HEK293 (cell line): ENCODE measurements around the gene KIRREL3.

Source experiments
- CTCF ChIA-PET: fragments of 350-600 bp; formaldehyde crosslinking; extraction: SDS; loops from one replicate; lab custom pipeline; 2021; ENCODE audit warnings: antibody characterized with exemption; lab: Yijun Ruan, JAX
- POLR2A ChIA-PET: fragments of 300-600 bp; formaldehyde crosslinking; extraction: SDS; loops from one replicate; lab custom pipeline; 2020; ENCODE audit warnings: antibody characterized with exemption, inconsistent platforms; lab: Yijun Ruan, JAX
- H3K27ac ChIP-seq: fragments of 200-500 bp; sonication (Bioruptor generic); 2 replicates; pipeline ENCODE4 v1.5.1; 2014; ENCODE audit warnings: low read depth, low read length, control low read depth, inconsistent platforms; ENCODE audit errors: extremely low read depth
- H3K36me3 ChIP-seq, 2 experiments: fragments of 200-500 bp in 1 of 2; sonication (Bioruptor generic) in 1 of 2; 1 replicate in 1 of 2; 2 replicates in 1 of 2; pipeline ENCODE4 v1.5.1; 2014 to 2017; ENCODE audit warnings: inconsistent platforms in 2 of 2, low read length in 2 of 2; ENCODE audit not compliant: control insufficient read depth in 2 of 2, insufficient read depth in 1 of 2
- H3K4me1 ChIP-seq: fragments of 200-500 bp; sonication (Bioruptor generic); 2 replicates; pipeline ENCODE4 v1.5.1; 2014; ENCODE audit warnings: mild to moderate bottlenecking, low read length, inconsistent platforms; ENCODE audit not compliant: control insufficient read depth, insufficient read depth
- H3K4me3 ChIP-seq: 2 replicates; pipeline ENCODE4 v1.5.1; 2011; ENCODE audit warnings: low read depth, mild to moderate bottlenecking, control low read depth, low read length, moderate library complexity
- H3K9me3 ChIP-seq: fragments of 200-500 bp; sonication (Bioruptor generic); 2 replicates; pipeline ENCODE4 v1.5.1; 2014; ENCODE audit warnings: low read depth, low read length, inconsistent platforms; ENCODE audit not compliant: control insufficient read depth, insufficient read depth
- FEZF1 ChIP-seq: fragments of 450-650 bp; formaldehyde crosslinking; IDR thresholded peaks from 2 replicates; pipeline ENCODE4 v1.5.1; 2016; ENCODE audit warnings: missing biosample characterization, missing genetic modification characterization
- HOXD13 ChIP-seq: sonication (generic); formaldehyde crosslinking; IDR thresholded peaks from 2 replicates; pipeline ENCODE4 v1.8.0; 2022; ENCODE audit warnings: missing genetic modification reagents, borderline replicate concordance
- KLF1 ChIP-seq: fragments of 450-650 bp; formaldehyde crosslinking; IDR thresholded peaks from 2 replicates; pipeline ENCODE4 v1.5.1; 2016; ENCODE audit warnings: missing biosample characterization, missing genetic modification characterization
- ZBTB8A ChIP-seq: fragments of 450-650 bp; formaldehyde crosslinking; IDR thresholded peaks from 2 replicates; pipeline ENCODE4 v1.5.1; 2016; ENCODE audit warnings: missing biosample characterization, missing genetic modification characterization
- ZIC2 ChIP-seq: fragments of 450-650 bp; formaldehyde crosslinking; IDR thresholded peaks from 2 replicates; pipeline ENCODE4 v1.5.1; 2016; ENCODE audit warnings: missing biosample characterization, missing genetic modification characterization
- ZNF175 ChIP-seq: fragments of 450-650 bp; formaldehyde crosslinking; IDR thresholded peaks from 2 replicates; pipeline ENCODE4 v1.5.1; 2016; ENCODE audit warnings: missing biosample characterization, missing genetic modification characterization
- ZNF324 ChIP-seq: fragments of 450-650 bp; formaldehyde crosslinking; IDR thresholded peaks from 2 replicates; pipeline ENCODE4 v1.5.1; 2016; ENCODE audit warnings: missing biosample characterization, missing genetic modification characterization
- ZNF335 ChIP-seq: fragments of 450-650 bp; formaldehyde crosslinking; conservative IDR thresholded peaks from 2 replicates; pipeline ENCODE4 v1.5.1; 2016; ENCODE audit warnings: missing biosample characterization, missing genetic modification characterization
- ZNF350 ChIP-seq: fragments of 450-650 bp; formaldehyde crosslinking; IDR thresholded peaks from 2 replicates; pipeline ENCODE4 v1.5.0; 2017; ENCODE audit warnings: missing biosample characterization, mild to moderate bottlenecking, missing genetic modification characterization
- ZNF501 ChIP-seq: fragments of 450-650 bp; formaldehyde crosslinking; IDR thresholded peaks from 2 replicates; pipeline ENCODE4 v1.5.1; 2016; ENCODE audit warnings: missing biosample characterization, missing genetic modification characterization
- ZNF544 ChIP-seq: fragments of 450-650 bp; formaldehyde crosslinking; IDR thresholded peaks from 2 replicates; pipeline ENCODE4 v1.5.0; 2017; ENCODE audit warnings: missing biosample characterization, missing genetic modification characterization
- ZNF654 ChIP-seq: fragments of 450-650 bp; formaldehyde crosslinking; IDR thresholded peaks from 2 replicates; pipeline ENCODE4 v1.5.1; 2016; ENCODE audit warnings: low read depth, missing biosample characterization, missing genetic modification characterization
- ZNF658 ChIP-seq: fragments of 450-650 bp; formaldehyde crosslinking; IDR thresholded peaks from 2 replicates; pipeline ENCODE4; 2016; ENCODE audit warnings: missing biosample characterization, missing genetic modification characterization
- ZNF677 ChIP-seq: fragments of 450-650 bp; IDR thresholded peaks from 2 replicates; pipeline ENCODE4 v1.5.0; 2018; ENCODE audit warnings: missing biosample characterization, mild to moderate bottlenecking, missing genetic modification characterization, moderate library complexity
- ZNF707 ChIP-seq: fragments of 450-650 bp; formaldehyde crosslinking; IDR thresholded peaks from 2 replicates; pipeline ENCODE4 v1.5.1; 2016; ENCODE audit warnings: missing biosample characterization, missing genetic modification characterization
- TF ChIP-seq, protein P1 (sequence below): fragments of 450-650 bp; formaldehyde crosslinking; IDR thresholded peaks from 2 replicates; pipeline ENCODE4 v1.5.1; 2016; ENCODE audit warnings: missing biosample characterization, missing genetic modification characterization
- TF ChIP-seq, protein P2 (sequence below): fragments of 450-650 bp; formaldehyde crosslinking; IDR thresholded peaks from 2 replicates; pipeline ENCODE4 v1.5.1; 2016; ENCODE audit warnings: missing biosample characterization, missing genetic modification characterization, low read depth
- TF ChIP-seq, protein P3 (sequence below): fragments of 450-650 bp; formaldehyde crosslinking; IDR thresholded peaks from 2 replicates; pipeline ENCODE4 v1.5.1; 2016; ENCODE audit warnings: missing biosample characterization, missing genetic modification characterization
- TF ChIP-seq, protein P4 (sequence below): fragments of 450-650 bp; IDR thresholded peaks from 2 replicates; pipeline ENCODE4 v1.5.1; 2018; ENCODE audit warnings: missing biosample characterization, missing genetic modification characterization

The KIRREL3 gene

DNA sequence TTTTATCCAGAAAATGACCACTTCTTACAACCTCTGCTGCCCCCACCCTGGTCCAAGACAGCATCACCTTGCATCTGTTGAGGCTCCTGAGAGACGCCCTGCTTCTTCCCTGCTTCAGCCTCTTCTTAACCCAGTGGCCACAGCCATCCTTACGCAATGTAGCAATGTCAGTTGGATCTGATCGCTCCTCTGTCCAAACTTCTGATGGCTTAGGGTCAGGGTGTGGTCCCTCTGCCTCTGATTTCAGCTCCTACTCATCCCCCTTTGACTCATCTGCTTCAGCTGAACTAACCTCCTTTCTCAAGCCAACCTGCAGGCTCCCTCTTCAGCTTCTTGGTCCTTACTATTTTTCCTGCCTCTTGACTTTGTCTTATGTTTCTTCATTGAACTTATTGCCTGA, 280.8 kb downstream of the KIRREL3 start:
- ChIA-PET POLR2A (no interaction called here), CTCF (interaction anchor here (1.1 kb wide), 1 partner anchor 9 kb away, joined by 4 read pairs; no protein-coding TSS in a partner anchor)
- Histone ChIP-seq H3K36me3 (no peaks in the 10 kb centered on the region), H3K4me1 (no peaks in the 10 kb centered on the region), H3K9me3 (no peaks in the 10 kb centered on the region), H3K27ac (no peak overlapping the region), H3K4me3 (no peak overlapping the region)
- TF ChIP-seq ZNF677 (tag by site-specific recombination), result no peak

DNA sequence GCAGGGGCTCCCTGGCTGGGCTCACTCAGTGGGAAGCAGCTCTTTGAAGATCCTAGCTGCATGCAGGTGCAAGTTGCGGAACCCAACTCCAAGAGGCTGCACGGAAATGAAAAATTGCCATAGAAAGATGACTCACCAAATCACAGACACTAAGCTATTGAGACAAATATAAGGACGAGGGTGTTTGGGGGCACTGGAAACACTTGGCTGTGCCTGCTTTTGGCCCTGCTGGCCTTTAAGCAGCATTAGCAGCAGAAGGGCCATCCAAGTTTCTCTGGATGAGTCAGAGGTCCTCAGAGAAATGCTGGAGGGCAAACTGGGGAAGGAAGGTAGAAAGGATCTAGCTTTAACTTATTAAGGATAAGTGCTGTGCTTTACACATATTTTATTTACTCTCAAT, 282.3 kb downstream of the KIRREL3 start:
- Histone ChIP-seq H3K4me3 (no peak overlapping the region), H3K27ac (no peak overlapping the region), H3K4me1 (no peaks in the 10 kb centered on the region), H3K36me3 (no peaks in the 10 kb centered on the region), H3K9me3 (no peaks in the 10 kb centered on the region)
- TF ChIP-seq ZNF324 (tag by site-specific recombination), result no peak
- TF ChIP-seq, protein P1, sequence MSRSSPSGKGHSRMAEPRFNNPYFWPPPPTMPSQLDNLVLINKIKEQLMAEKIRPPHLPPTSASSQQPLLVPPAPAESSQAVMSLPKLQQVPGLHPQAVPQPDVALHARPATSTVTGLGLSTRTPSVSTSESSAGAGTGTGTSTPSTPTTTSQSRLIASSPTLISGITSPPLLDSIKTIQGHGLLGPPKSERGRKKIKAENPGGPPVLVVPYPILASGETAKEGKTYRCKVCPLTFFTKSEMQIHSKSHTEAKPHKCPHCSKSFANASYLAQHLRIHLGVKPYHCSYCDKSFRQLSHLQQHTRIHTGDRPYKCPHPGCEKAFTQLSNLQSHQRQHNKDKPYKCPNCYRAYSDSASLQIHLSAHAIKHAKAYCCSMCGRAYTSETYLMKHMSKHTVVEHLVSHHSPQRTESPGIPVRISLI (tag by site-specific recombination), result no peak
- no peak for TF ChIP-seq ZBTB8A (tag by site-specific recombination)
- TF ChIP-seq ZNF658, result no peak
- no peak for TF ChIP-seq ZNF350 (tag by site-specific recombination)
- TF ChIP-seq HOXD13 (CRISPR knock-in tag), result no peak
- TF ChIP-seq ZNF707 (tag by site-specific recombination), result no peak
- no peak for TF ChIP-seq ZNF175 (tag by site-specific recombination)
- TF ChIP-seq ZIC2 (tag by site-specific recombination), result no peak
- TF ChIP-seq, protein P2, sequence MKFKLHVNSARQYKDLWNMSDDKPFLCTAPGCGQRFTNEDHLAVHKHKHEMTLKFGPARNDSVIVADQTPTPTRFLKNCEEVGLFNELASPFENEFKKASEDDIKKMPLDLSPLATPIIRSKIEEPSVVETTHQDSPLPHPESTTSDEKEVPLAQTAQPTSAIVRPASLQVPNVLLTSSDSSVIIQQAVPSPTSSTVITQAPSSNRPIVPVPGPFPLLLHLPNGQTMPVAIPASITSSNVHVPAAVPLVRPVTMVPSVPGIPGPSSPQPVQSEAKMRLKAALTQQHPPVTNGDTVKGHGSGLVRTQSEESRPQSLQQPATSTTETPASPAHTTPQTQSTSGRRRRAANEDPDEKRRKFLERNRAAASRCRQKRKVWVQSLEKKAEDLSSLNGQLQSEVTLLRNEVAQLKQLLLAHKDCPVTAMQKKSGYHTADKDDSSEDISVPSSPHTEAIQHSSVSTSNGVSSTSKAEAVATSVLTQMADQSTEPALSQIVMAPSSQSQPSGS (tag by site-specific recombination), result no peak
- no peak for TF ChIP-seq ZNF501 (tag by site-specific recombination)
- no peak for TF ChIP-seq ZNF335 (tag by site-specific recombination)
- TF ChIP-seq ZNF544, result no peak
- no peak for TF ChIP-seq FEZF1 (tag by site-specific recombination)
- POLR2A ChIA-PET, result no interaction called here
- CTCF ChIA-PET, result interaction anchor here (0.8 to 1.4 kb wide), 3 partner anchors 69 to 278 kb away, joined by 4 read pairs; no protein-coding TSS in a partner anchor

DNA sequence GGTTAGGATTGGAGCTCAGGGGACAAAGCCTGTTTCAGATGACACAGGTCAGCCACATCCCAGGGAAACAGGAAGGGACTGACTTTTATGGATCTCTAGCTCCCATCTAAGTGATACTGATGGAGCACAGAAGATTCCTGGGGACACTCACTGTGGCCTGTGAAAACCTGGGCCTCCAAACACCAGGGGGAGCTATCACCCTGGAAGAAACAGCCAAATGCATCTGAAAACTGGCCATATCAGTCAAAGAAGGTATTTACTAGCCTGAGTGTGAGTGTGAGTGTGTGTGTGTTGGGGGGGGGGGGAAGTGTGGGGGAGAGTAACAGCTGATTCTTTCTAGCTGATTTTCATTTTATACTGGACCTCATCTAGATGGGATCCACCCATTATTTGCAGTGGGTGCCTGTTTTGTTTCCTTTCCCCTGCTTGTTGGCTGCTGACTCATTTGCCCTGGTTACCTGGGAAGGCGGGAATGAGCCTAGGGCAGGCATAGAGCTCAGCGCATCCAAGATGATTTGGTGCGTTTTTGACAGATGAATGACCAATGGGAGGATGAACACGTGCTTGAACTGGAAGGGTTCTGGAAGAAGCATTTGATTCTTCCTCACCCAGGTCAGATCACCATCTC, 284.0 kb downstream of the KIRREL3 start:
- Histone ChIP-seq H3K9me3 (no peaks in the 10 kb centered on the region), H3K27ac (no peak overlapping the region), H3K4me3 (no peak overlapping the region), H3K36me3 (no peaks in the 10 kb centered on the region), H3K4me1 (no peaks in the 10 kb centered on the region)
- POLR2A ChIA-PET, result no interaction called here
- CTCF ChIA-PET, result interaction anchor here (0.6 to 2.7 kb wide), 36 partner anchors 11 to 785 kb away, joined by 3 to 25 read pairs (median 3); no protein-coding TSS in a partner anchor
- TF ChIP-seq, protein P3, sequence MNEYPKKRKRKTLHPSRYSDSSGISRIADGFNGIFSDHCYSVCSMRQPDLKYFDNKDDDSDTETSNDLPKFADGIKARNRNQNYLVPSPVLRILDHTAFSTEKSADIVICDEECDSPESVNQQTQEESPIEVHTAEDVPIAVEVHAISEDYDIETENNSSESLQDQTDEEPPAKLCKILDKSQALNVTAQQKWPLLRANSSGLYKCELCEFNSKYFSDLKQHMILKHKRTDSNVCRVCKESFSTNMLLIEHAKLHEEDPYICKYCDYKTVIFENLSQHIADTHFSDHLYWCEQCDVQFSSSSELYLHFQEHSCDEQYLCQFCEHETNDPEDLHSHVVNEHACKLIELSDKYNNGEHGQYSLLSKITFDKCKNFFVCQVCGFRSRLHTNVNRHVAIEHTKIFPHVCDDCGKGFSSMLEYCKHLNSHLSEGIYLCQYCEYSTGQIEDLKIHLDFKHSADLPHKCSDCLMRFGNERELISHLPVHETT, result no peak
- TF ChIP-seq, protein P4, sequence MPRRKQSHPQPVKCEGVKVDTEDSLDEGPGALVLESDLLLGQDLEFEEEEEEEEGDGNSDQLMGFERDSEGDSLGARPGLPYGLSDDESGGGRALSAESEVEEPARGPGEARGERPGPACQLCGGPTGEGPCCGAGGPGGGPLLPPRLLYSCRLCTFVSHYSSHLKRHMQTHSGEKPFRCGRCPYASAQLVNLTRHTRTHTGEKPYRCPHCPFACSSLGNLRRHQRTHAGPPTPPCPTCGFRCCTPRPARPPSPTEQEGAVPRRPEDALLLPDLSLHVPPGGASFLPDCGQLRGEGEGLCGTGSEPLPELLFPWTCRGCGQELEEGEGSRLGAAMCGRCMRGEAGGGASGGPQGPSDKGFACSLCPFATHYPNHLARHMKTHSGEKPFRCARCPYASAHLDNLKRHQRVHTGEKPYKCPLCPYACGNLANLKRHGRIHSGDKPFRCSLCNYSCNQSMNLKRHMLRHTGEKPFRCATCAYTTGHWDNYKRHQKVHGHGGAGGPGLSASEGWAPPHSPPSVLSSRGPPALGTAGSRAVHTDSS (tag by site-specific recombination), result no peak
- TF ChIP-seq KLF1 (tag by site-specific recombination), result no peak
- TF ChIP-seq ZNF654 (tag by site-specific recombination), result peak; percentile 23
- no peak for TF ChIP-seq ZNF677 (tag by site-specific recombination)
